Nephron (organoid): Measurements from ENCODE around the gene DLGAP1.
"Not testable (repeated sequence)": the region's sequence is repeated elsewhere in the genome, so short reads cannot be mapped to it uniquely, and the experiment has no call there.

Experiments
- H3K27ac Mint-ChIP-seq, 3 experiments: 2 replicates each; pipeline ENCODE4 v1.8.0; 2020; ENCODE audit warnings: mixed read lengths in 3 of 3, mild to moderate bottlenecking in 2 of 3, moderate library complexity in 1 of 3
- H3K27me3 Mint-ChIP-seq: 2 replicates; pipeline ENCODE4 v1.8.0; 2021; ENCODE audit warnings: low read depth, mild to moderate bottlenecking, moderate library complexity, mixed read lengths
- H3K36me3 Mint-ChIP-seq: 2 replicates; pipeline ENCODE4 v1.8.0; 2020; ENCODE audit warnings: low read depth, mixed read lengths
- H3K4me1 Mint-ChIP-seq: 2 replicates; pipeline ENCODE4 v1.8.0; 2020; ENCODE audit warnings: mixed read lengths
- H3K4me3 Mint-ChIP-seq, 3 experiments: 2 replicates each; pipeline ENCODE4 v1.8.0; 2020; ENCODE audit warnings: mild to moderate bottlenecking in 3 of 3, mixed read lengths in 3 of 3, moderate library complexity in 2 of 3
- H3K9me3 Mint-ChIP-seq: 2 replicates; pipeline ENCODE4 v1.8.0; 2020; ENCODE audit warnings: mixed read lengths
- CTCF ChIP-seq, 3 experiments: fragments of 200-600 bp; sonication (generic); IDR thresholded peaks; one replicate each; pipeline ENCODE4 v1.5.0; 2021; ENCODE audit warnings: antibody characterized with exemption in 3 of 3; ENCODE audit not compliant: unreplicated experiment in 3 of 3

Gene DLGAP1

GRCh38 chr18:3481696-3482210 is 973.4 kb downstream of the DLGAP1 start:
- H3K27me3 Mint-ChIP-seq: no peaks in the 10 kb centered on the region
- H3K9me3 Mint-ChIP-seq: no peaks in the 10 kb centered on the region
- peak; percentile 38 to 55 (median 51) for TF ChIP-seq CTCF (IDR thresholded peaks at IDR 0.05; ENCODE audit: unreplicated experiment in 3 of 3)
- peaks cover 25% of the 10 kb centered on the region for H3K4me1 Mint-ChIP-seq
- no peaks in the 10 kb centered on the region for H3K36me3 Mint-ChIP-seq
- no peak overlapping the region for H3K4me3 Mint-ChIP-seq
- H3K27ac Mint-ChIP-seq: peak overlapping the region; percentile 24 to 87 (median 53)

- H3K9me3 Mint-ChIP-seq: no peaks in the 10 kb centered on the region
- no peaks in the 10 kb centered on the region for H3K27me3 Mint-ChIP-seq
- H3K27ac Mint-ChIP-seq: peak overlapping the region in 1 of 3 experiments; percentile 53
- H3K4me3 Mint-ChIP-seq: no peak overlapping the region
- H3K36me3 Mint-ChIP-seq: no peaks in the 10 kb centered on the region
- H3K4me1 Mint-ChIP-seq: peaks cover 23% of the 10 kb centered on the region
- TF ChIP-seq CTCF (IDR thresholded peaks at IDR 0.05; ENCODE audit: unreplicated experiment in 3 of 3): no peak
Observed at GRCh38 chr18:3480827-3481573, 974.1 kb downstream of the DLGAP1 start.

GRCh38 chr18:3479978-3480509 is 975.1 kb downstream of the DLGAP1 start:
- Mint-ChIP-seq H3K9me3 (peaks cover 2% of the 10 kb centered on the region), H3K36me3 (peaks cover 1% of the 10 kb centered on the region), H3K4me1 (peaks cover 17% of the 10 kb centered on the region), H3K4me3 (no peak overlapping the region), H3K27ac (no peak overlapping the region), H3K27me3 (no peaks in the 10 kb centered on the region)
- TF ChIP-seq CTCF (IDR thresholded peaks at IDR 0.05; ENCODE audit: unreplicated experiment in 3 of 3): no peak

GRCh38 chr18:3478262-3478978 is 976.7 kb downstream of the DLGAP1 start:
- H3K9me3 Mint-ChIP-seq: peaks cover 7% of the 10 kb centered on the region
- H3K27ac Mint-ChIP-seq: no peak overlapping the region
- H3K4me3 Mint-ChIP-seq: no peak overlapping the region
- peaks cover 6% of the 10 kb centered on the region for H3K36me3 Mint-ChIP-seq
- TF ChIP-seq CTCF (IDR thresholded peaks at IDR 0.05; ENCODE audit: unreplicated experiment in 3 of 3): no peak
- no peaks in the 10 kb centered on the region for H3K27me3 Mint-ChIP-seq
- H3K4me1 Mint-ChIP-seq: peaks cover 12% of the 10 kb centered on the region

- no peak overlapping the region for H3K4me3 Mint-ChIP-seq
- H3K4me1 Mint-ChIP-seq: no peaks in the 10 kb centered on the region
- TF ChIP-seq CTCF (IDR thresholded peaks at IDR 0.05; ENCODE audit: unreplicated experiment in 3 of 3): no peak
- H3K9me3 Mint-ChIP-seq: peaks cover 10% of the 10 kb centered on the region
- H3K36me3 Mint-ChIP-seq: peaks cover 6% of the 10 kb centered on the region
- peaks cover 7% of the 10 kb centered on the region for H3K27me3 Mint-ChIP-seq
- H3K27ac Mint-ChIP-seq: no peak overlapping the region
Observed at GRCh38 chr18:3472681-3473544, 982.2 kb downstream of the DLGAP1 start.

GRCh38 chr18:3472121-3472520 is 983.0 kb downstream of the DLGAP1 start:
- H3K9me3 Mint-ChIP-seq: peaks cover 10% of the 10 kb centered on the region
- H3K4me3 Mint-ChIP-seq, H3K27me3 Mint-ChIP-seq, H3K4me1 Mint-ChIP-seq, H3K36me3 Mint-ChIP-seq, H3K27ac Mint-ChIP-seq: not testable (repeated sequence)
